PC-9 (cell line): Measurements from ENCODE around the gene OSBPL6. TPM values are rescaled to one million over a fixed set of nuclear protein-coding genes. Genes with fewer than 3 reads are reported as not detected.

ENCODE experiments used
- BruUV-seq: library from RNA; stranded (reverse); fragments of 400-500 nt; replicated peaks from 2 replicates; lab custom pipeline; 2021; lab: Mats Ljungman, UMichigan
- CTCF ChIA-PET: fragments of 300-600 bp; sonication (Branson Sonifier 250); formaldehyde crosslinking; loops from one replicate; lab custom pipeline; 2022; ENCODE audit warnings: antibody characterized with exemption; lab: Charles Lee
- POLR2A ChIA-PET: fragments of 300-600 bp; sonication (Branson Sonifier 250); formaldehyde crosslinking; loops from one replicate; lab custom pipeline; 2022; ENCODE audit warnings: antibody characterized with exemption; ENCODE audit not compliant: unreplicated experiment; lab: Charles Lee
- DNase-seq, 2 experiments: peaks; one replicate each; pipeline versions ENCODE4 v3.0.0 to v3.0.0-alpha.2; 2015 to 2022; ENCODE audit warnings: mixed read lengths in 1 of 2
- H2AFZ ChIP-seq: fragments of 200-600 bp; sonication (generic); 2 replicates; pipeline ENCODE4 v1.8.1; 2017; ENCODE audit warnings: antibody characterized with exemption
- H3F3A ChIP-seq: fragments of 200-600 bp; sonication (generic); 2 replicates; pipeline ENCODE4 v1.8.1; 2017; ENCODE audit warnings: antibody characterized with exemption, mild to moderate bottlenecking, low read depth; ENCODE audit not compliant: insufficient read depth
- H3K27ac ChIP-seq: fragments of 200-600 bp; sonication (generic); 2 replicates; pipeline ENCODE4 v1.6.1; 2016; ENCODE audit warnings: mixed run types
- H3K27me3 ChIP-seq: fragments of 200-600 bp; sonication (generic); 2 replicates; pipeline ENCODE4 v1.6.1; 2016; ENCODE audit warnings: low read depth, mixed run types; ENCODE audit not compliant: insufficient read depth
- H3K36me3 ChIP-seq: fragments of 200-600 bp; sonication (generic); 2 replicates; pipeline ENCODE4 v1.6.1; 2016; ENCODE audit warnings: low read depth, mixed run types
- H3K4me1 ChIP-seq: fragments of 200-600 bp; sonication (generic); replicated peaks from 2 replicates; pipeline ENCODE4 v1.6.1; 2016; ENCODE audit warnings: mixed run types; ENCODE audit not compliant: insufficient read depth
- H3K4me2 ChIP-seq: fragments of 200-600 bp; sonication (generic); 2 replicates; pipeline ENCODE4 v1.6.1; 2017; ENCODE audit warnings: mixed run types
- H3K4me3 ChIP-seq: fragments of 200-600 bp; sonication (generic); 2 replicates; pipeline ENCODE4 v1.6.1; 2016; ENCODE audit warnings: mixed run types
- H3K79me2 ChIP-seq: fragments of 200-600 bp; sonication (generic); 2 replicates; pipeline ENCODE4 v1.6.1; 2017; ENCODE audit warnings: low read depth, mixed run types
- H3K9me2 ChIP-seq: fragments of 200-600 bp; sonication (generic); 2 replicates; pipeline ENCODE4 v1.8.1; 2017; ENCODE audit warnings: mild to moderate bottlenecking; ENCODE audit not compliant: insufficient read depth
- H3K9me3 ChIP-seq: fragments of 200-600 bp; sonication (generic); 2 replicates; pipeline ENCODE4 v1.8.1; 2016; ENCODE audit warnings: low read depth; ENCODE audit not compliant: insufficient read depth
- H4K20me1 ChIP-seq: fragments of 200-600 bp; sonication (generic); 2 replicates; pipeline ENCODE4 v1.8.1; 2017; ENCODE audit not compliant: insufficient read depth
- EZH2 ChIP-seq: fragments of 200-600 bp; sonication (generic); IDR thresholded peaks from 2 replicates; pipeline ENCODE4 v1.8.0; 2017; ENCODE audit warnings: antibody characterized with exemption, low read depth
- intact Hi-C: fragments of 100-400 bp; cut with micrococcal nuclease; formaldehyde crosslinking; loops from one replicate; pipeline ENCODE4 v1.10.0; 2022; ENCODE audit not compliant: unreplicated experiment
- total RNA-seq: library from RNA; stranded (reverse); gene quantifications from 2 replicates; pipeline ENCODE4 v1.2.3, GENCODE V29; 2021
- TF ChIP-seq, protein P1 (sequence below): fragments of 200-600 bp; sonication (generic); conservative IDR thresholded peaks from 2 replicates; pipeline ENCODE4 v1.6.1; 2017; ENCODE audit warnings: mixed run types, antibody characterized with exemption, mild to moderate bottlenecking, moderate library complexity

Gene OSBPL6
- total RNA-seq, 1 experiment from 2014 or later, result 2.6 TPM

DNA sequence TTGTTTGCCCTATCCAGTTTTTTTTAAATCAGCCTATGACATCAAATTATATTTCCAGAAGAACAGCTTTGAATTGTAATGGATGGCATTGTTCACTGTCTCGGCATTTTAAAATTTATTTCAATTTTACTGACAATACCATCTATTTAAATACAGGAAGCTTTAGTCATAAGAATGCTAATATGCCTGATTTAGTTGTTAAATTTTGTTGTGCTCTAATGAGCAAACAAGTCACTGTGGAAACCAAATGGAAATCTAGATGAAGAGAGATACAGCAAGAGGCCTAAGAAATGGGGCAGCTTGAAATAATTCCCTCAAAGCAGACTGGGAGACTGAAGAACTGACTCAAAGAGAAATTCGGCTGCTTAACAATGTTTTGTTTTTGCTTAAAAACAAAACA is 76.8 kb downstream of the OSBPL6 start:
- no peaks in the 10 kb centered on the region for H3K9me2 ChIP-seq
- no peaks in the 10 kb centered on the region for H3K27me3 ChIP-seq
- no peaks in the 10 kb centered on the region for H3K9me3 ChIP-seq
- TF ChIP-seq EZH2, result no peak
- TF ChIP-seq, protein P1, sequence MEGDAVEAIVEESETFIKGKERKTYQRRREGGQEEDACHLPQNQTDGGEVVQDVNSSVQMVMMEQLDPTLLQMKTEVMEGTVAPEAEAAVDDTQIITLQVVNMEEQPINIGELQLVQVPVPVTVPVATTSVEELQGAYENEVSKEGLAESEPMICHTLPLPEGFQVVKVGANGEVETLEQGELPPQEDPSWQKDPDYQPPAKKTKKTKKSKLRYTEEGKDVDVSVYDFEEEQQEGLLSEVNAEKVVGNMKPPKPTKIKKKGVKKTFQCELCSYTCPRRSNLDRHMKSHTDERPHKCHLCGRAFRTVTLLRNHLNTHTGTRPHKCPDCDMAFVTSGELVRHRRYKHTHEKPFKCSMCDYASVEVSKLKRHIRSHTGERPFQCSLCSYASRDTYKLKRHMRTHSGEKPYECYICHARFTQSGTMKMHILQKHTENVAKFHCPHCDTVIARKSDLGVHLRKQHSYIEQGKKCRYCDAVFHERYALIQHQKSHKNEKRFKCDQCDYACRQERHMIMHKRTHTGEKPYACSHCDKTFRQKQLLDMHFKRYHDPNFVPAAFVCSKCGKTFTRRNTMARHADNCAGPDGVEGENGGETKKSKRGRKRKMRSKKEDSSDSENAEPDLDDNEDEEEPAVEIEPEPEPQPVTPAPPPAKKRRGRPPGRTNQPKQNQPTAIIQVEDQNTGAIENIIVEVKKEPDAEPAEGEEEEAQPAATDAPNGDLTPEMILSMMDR, result no peak
- no peaks in the 10 kb centered on the region for H3F3A ChIP-seq
- H3K4me3 ChIP-seq, result no peak overlapping the region
- intact Hi-C loops, result no loop called here
- CTCF ChIA-PET, result no interaction called here
- no peaks in the 10 kb centered on the region for H3K79me2 ChIP-seq
- H2AFZ ChIP-seq, result no peak overlapping the region
- H3K36me3 ChIP-seq, result no peaks in the 10 kb centered on the region
- no peaks in the 10 kb centered on the region for H4K20me1 ChIP-seq
- H3K4me2 ChIP-seq, result no peak overlapping the region
- H3K4me1 ChIP-seq, result no peaks in the 10 kb centered on the region
- POLR2A ChIA-PET, result no interaction called here
- DNase-seq, result no peak
- no peak overlapping the region for H3K27ac ChIP-seq
- no TSS peak for BruUV-seq

GRCh38 chr2:178271629-178272333 is 77.5 kb downstream of the OSBPL6 start:
- POLR2A ChIA-PET, result no interaction called here
- intact Hi-C loops, result no loop called here
- no peak for DNase-seq
- no peaks in the 10 kb centered on the region for H3F3A ChIP-seq
- H3K4me1 ChIP-seq, result no peaks in the 10 kb centered on the region
- no peaks in the 10 kb centered on the region for H3K36me3 ChIP-seq
- H3K27me3 ChIP-seq, result no peaks in the 10 kb centered on the region
- no peak overlapping the region for H3K4me2 ChIP-seq
- TF ChIP-seq, protein P1, result no peak
- no peak for TF ChIP-seq EZH2
- BruUV-seq, result no TSS peak
- no peak overlapping the region for H2AFZ ChIP-seq
- H3K9me3 ChIP-seq, result no peaks in the 10 kb centered on the region
- no peak overlapping the region for H3K4me3 ChIP-seq
- H3K9me2 ChIP-seq, result no peaks in the 10 kb centered on the region
- CTCF ChIA-PET, result no interaction called here
- H3K79me2 ChIP-seq, result no peaks in the 10 kb centered on the region
- H3K27ac ChIP-seq, result no peak overlapping the region
- H4K20me1 ChIP-seq, result no peaks in the 10 kb centered on the region

DNA sequence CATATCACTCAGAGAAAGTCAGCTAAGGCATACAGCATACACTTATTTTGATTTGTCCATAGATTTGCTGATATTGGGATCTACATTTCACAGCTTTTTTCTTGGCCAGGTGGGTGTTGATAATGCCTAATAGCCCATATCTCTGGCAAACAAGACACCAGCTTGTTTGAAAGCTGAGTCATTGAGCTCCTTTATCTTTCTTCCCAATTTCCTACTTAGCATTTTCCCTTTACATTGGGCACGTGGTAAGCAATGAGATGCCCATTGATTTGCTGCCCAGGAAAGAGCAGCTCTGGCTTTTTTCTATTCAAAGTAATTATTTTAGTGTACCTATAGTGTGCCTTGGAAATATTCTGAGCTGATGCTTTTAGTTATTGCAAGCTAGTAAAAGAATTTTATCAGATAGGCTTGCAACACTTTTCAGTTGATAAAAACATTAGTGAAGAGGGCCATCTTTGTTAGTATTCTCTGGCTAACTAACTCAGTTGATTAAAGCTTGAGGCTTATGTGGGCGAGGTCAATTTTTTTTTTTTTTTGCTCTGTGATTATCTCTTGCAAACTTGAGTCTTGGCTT is 79.6 kb downstream of the OSBPL6 start:
- H3K4me1 ChIP-seq, result no peaks in the 10 kb centered on the region
- no peaks in the 10 kb centered on the region for H4K20me1 ChIP-seq
- ChIA-PET CTCF (interaction anchor here (0.6 to 1.1 kb wide), 2 partner anchors 32 to 399 kb away, joined by 3 to 7 read pairs; no protein-coding TSS in a partner anchor), POLR2A (no interaction called here)
- intact Hi-C loops, result no loop called here
- no peaks in the 10 kb centered on the region for H3K27me3 ChIP-seq
- H3K4me3 ChIP-seq, result no peak overlapping the region
- H3K79me2 ChIP-seq, result no peaks in the 10 kb centered on the region
- no peak overlapping the region for H3K27ac ChIP-seq
- H3K9me3 ChIP-seq, result no peaks in the 10 kb centered on the region
- no peaks in the 10 kb centered on the region for H3F3A ChIP-seq
- no peaks in the 10 kb centered on the region for H3K9me2 ChIP-seq
- no TSS peak for BruUV-seq
- no peaks in the 10 kb centered on the region for H3K36me3 ChIP-seq
- TF ChIP-seq EZH2, result no peak
- TF ChIP-seq, protein P1, result no peak
- H2AFZ ChIP-seq, result no peak overlapping the region
- H3K4me2 ChIP-seq, result no peak overlapping the region
- no peak for DNase-seq
